ENCODE data around the gene CENPF. TPM values are rescaled to one million over a fixed set of nuclear protein-coding genes. Genes with fewer than 3 reads are reported as not detected.

Gene CENPF
- total RNA-seq, 2 experiments from 2014 or later: 110 to 173 TPM

DNA sequence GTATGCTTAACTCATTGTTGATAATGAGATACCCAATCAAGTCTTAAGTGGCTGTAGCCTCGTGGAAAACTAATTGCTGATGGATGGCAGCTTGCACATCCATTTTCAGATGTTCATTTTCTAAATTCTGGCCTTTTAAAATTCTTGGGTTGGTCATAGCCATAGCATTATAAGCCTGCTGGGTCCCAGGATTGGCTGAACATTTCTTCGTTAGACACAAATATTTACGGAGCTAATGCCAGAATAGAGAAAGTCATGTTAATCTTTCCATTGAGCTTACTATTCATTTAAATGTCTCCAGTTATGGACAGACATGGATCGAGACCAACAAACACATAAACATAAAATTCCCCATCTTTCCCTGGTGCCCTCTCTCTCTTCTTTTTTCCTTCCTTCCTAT, 32.5 kb downstream of the CENPF start:
- BruUV-seq (replicated peaks): no TSS peak
- DNase-seq (ENCODE audit: low spot score): no peak
- H3K27ac ChIP-seq (ENCODE audit: low read depth, low read length, poor library complexity, severe bottlenecking): no peak overlapping the region
- TF ChIP-seq, protein P1, sequence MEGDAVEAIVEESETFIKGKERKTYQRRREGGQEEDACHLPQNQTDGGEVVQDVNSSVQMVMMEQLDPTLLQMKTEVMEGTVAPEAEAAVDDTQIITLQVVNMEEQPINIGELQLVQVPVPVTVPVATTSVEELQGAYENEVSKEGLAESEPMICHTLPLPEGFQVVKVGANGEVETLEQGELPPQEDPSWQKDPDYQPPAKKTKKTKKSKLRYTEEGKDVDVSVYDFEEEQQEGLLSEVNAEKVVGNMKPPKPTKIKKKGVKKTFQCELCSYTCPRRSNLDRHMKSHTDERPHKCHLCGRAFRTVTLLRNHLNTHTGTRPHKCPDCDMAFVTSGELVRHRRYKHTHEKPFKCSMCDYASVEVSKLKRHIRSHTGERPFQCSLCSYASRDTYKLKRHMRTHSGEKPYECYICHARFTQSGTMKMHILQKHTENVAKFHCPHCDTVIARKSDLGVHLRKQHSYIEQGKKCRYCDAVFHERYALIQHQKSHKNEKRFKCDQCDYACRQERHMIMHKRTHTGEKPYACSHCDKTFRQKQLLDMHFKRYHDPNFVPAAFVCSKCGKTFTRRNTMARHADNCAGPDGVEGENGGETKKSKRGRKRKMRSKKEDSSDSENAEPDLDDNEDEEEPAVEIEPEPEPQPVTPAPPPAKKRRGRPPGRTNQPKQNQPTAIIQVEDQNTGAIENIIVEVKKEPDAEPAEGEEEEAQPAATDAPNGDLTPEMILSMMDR (conservative IDR thresholded peaks at IDR 0.05; ENCODE audit: low read length): no peak
- TF ChIP-seq EZH2phosphoT487 (IDR thresholded peaks at IDR 0.05; ENCODE audit: borderline replicate concordance, low read depth, low read length): no peak
- no peak overlapping the region for H3K4me3 ChIP-seq (ENCODE audit: low read depth, low read length, poor library complexity, severe bottlenecking)
- no peaks in the 10 kb centered on the region for H3K4me1 ChIP-seq (ENCODE audit: insufficient read depth, low read length, poor library complexity, severe bottlenecking)
- POLR2A ChIA-PET: interaction anchor here (1.1 to 2.1 kb wide), 3 partner anchors 11 to 44 kb away, joined by 5 to 11 read pairs (median 8); no protein-coding TSS in a partner anchor
- H3K4me2 ChIP-seq (ENCODE audit: low read length): no peak overlapping the region
- H3K9me2 ChIP-seq (ENCODE audit: insufficient read depth, low read length): no peaks in the 10 kb centered on the region
- no peak overlapping the region for H2AFZ ChIP-seq (ENCODE audit: low read length)
- intact Hi-C loops (cut with micrococcal nuclease; ENCODE audit: unreplicated experiment): no loop called here
- peaks cover 100% of the 10 kb centered on the region for H3K36me3 ChIP-seq (ENCODE audit: insufficient read depth, low read length)
- CTCF ChIA-PET (ENCODE audit: unreplicated experiment): no interaction called here
- H3K9me3 ChIP-seq (ENCODE audit: low read length): no peaks in the 10 kb centered on the region
- no peaks in the 10 kb centered on the region for H3K79me2 ChIP-seq (ENCODE audit: insufficient read depth, low read depth, low read length)
- H4K20me1 ChIP-seq (ENCODE audit: insufficient read depth, low read length): 0 out of 2 replicates have a peak, but pooled peaks cover 3% of the 10 kb centered on the region

DNA sequence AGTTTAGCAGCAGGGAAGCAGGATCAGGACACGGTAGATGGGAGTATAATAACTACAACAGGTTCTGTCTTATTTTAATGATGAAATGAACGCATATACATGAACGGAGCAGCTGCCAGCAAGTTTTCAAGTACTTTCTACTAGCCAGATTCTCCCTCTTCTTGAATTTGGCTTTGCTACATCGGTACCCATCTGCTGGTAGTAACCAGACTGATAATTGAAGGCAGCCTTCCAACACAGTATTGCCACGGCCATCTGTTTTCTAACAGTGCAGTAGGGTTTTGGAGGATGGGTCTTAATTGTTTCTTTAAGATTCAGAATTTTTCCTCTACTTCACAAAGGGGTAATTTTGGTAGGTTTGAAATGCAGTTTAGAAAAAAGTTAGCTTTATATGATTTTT, 33.4 kb downstream of the CENPF start:
- H3K9me2 ChIP-seq (ENCODE audit: insufficient read depth, low read length): no peaks in the 10 kb centered on the region
- no peaks in the 10 kb centered on the region for H3K9me3 ChIP-seq (ENCODE audit: low read length)
- no TSS peak for BruUV-seq (replicated peaks)
- H2AFZ ChIP-seq (ENCODE audit: low read length): no peak overlapping the region
- DNase-seq (ENCODE audit: low spot score): no peak
- H3K4me1 ChIP-seq (ENCODE audit: insufficient read depth, low read length, poor library complexity, severe bottlenecking): peaks cover 5% of the 10 kb centered on the region
- 0 out of 2 replicates have a peak, but pooled peaks cover 3% of the 10 kb centered on the region for H4K20me1 ChIP-seq (ENCODE audit: insufficient read depth, low read length)
- CTCF ChIA-PET (ENCODE audit: unreplicated experiment): no interaction called here
- H3K79me2 ChIP-seq (ENCODE audit: insufficient read depth, low read depth, low read length): no peaks in the 10 kb centered on the region
- peaks cover 100% of the 10 kb centered on the region for H3K36me3 ChIP-seq (ENCODE audit: insufficient read depth, low read length)
- H3K27ac ChIP-seq (ENCODE audit: low read depth, low read length, poor library complexity, severe bottlenecking): no peak overlapping the region
- TF ChIP-seq EZH2phosphoT487 (IDR thresholded peaks at IDR 0.05; ENCODE audit: borderline replicate concordance, low read depth, low read length): no peak
- TF ChIP-seq, protein P1 (conservative IDR thresholded peaks at IDR 0.05; ENCODE audit: low read length): no peak
- intact Hi-C loops (cut with micrococcal nuclease; ENCODE audit: unreplicated experiment): no loop called here
- no peak overlapping the region for H3K4me3 ChIP-seq (ENCODE audit: low read depth, low read length, poor library complexity, severe bottlenecking)
- H3K4me2 ChIP-seq (ENCODE audit: low read length): no peak overlapping the region
- POLR2A ChIA-PET: interaction anchor here (2.1 kb wide), 1 partner anchor 10 kb away, joined by 11 read pairs; no protein-coding TSS in a partner anchor

- H4K20me1 ChIP-seq (ENCODE audit: insufficient read depth, low read length): 0 out of 2 replicates have a peak, but pooled peaks cover 3% of the 10 kb centered on the region
- no peaks in the 10 kb centered on the region for H3K79me2 ChIP-seq (ENCODE audit: insufficient read depth, low read depth, low read length)
- no peak for TF ChIP-seq EZH2phosphoT487 (IDR thresholded peaks at IDR 0.05; ENCODE audit: borderline replicate concordance, low read depth, low read length)
- TF ChIP-seq, protein P1 (conservative IDR thresholded peaks at IDR 0.05; ENCODE audit: low read length): no peak
- H3K4me1 ChIP-seq (ENCODE audit: insufficient read depth, low read length, poor library complexity, severe bottlenecking): peaks cover 5% of the 10 kb centered on the region
- H3K4me2 ChIP-seq (ENCODE audit: low read length): no peak overlapping the region
- H2AFZ ChIP-seq (ENCODE audit: low read length): no peak overlapping the region
- no peak overlapping the region for H3K27ac ChIP-seq (ENCODE audit: low read depth, low read length, poor library complexity, severe bottlenecking)
- CTCF ChIA-PET (ENCODE audit: unreplicated experiment): no interaction called here
- intact Hi-C loops (cut with micrococcal nuclease; ENCODE audit: unreplicated experiment): no loop called here
- no peak for DNase-seq (ENCODE audit: low spot score)
- POLR2A ChIA-PET: interaction anchor here (0.8 to 2.1 kb wide), 4 partner anchors 9 to 23 kb away, joined by 3 to 11 read pairs (median 3); no protein-coding TSS in a partner anchor
- H3K36me3 ChIP-seq (ENCODE audit: insufficient read depth, low read length): peaks cover 100% of the 10 kb centered on the region
- no peaks in the 10 kb centered on the region for H3K9me2 ChIP-seq (ENCODE audit: insufficient read depth, low read length)
- no peak overlapping the region for H3K4me3 ChIP-seq (ENCODE audit: low read depth, low read length, poor library complexity, severe bottlenecking)
- BruUV-seq (replicated peaks): no TSS peak
- no peaks in the 10 kb centered on the region for H3K9me3 ChIP-seq (ENCODE audit: low read length)
Observed at GRCh38 chr1:214637125-214637524, 34.1 kb downstream of the CENPF start.

Data from OCI-LY7 (cell line).